HepG2 (cell line): ENCODE data around the gene ZNRD2. TPM values are rescaled to one million over a fixed set of nuclear protein-coding genes. Genes with fewer than 3 reads are reported as not detected.
A peak's percentile ranks its signal among the peaks of the same experiment; 100 is the strongest.

Experiments used
- ATAC-seq: fragments of 200-7000 bp; cut with Tn5 transposase; 3 replicates; pipeline ENCODE4 v1.9.1; 2020; ENCODE audit warnings: mild to moderate bottlenecking, moderate library complexity
- BruUV-seq: library from RNA; stranded (reverse); fragments of 400-500 nt; replicated peaks from 2 replicates; lab custom pipeline; 2021; lab: Mats Ljungman, UMichigan
- CTCF ChIA-PET: fragments of 300-600 bp; formaldehyde crosslinking; extraction: SDS; loops from one replicate; lab custom pipeline; 2021; ENCODE audit warnings: low total read pairs, inconsistent platforms, low intra/inter-chr PET ratio; lab: Yijun Ruan, JAX
- POLR2A ChIA-PET: fragments of 350-600 bp; sonication (Branson Sonifier 250); formaldehyde crosslinking; loops from one replicate; lab custom pipeline; 2020; ENCODE audit warnings: antibody characterized with exemption, inconsistent platforms; lab: Yijun Ruan, JAX
- DNase-seq: peaks from one replicate; pipeline ENCODE4 v3.0.0-alpha.2; 2015; ENCODE audit warnings: low spot score
- FAIRE-seq: peaks from 3 replicates; lab custom pipeline; 2011; peaks lifted over from hg19 to GRCh38; lab: Jason Lieb, UNC
- H2AFZ ChIP-seq: one replicate; pipeline ENCODE4 v1.6.1; 2011; ENCODE audit warnings: low read length, inconsistent platforms
- H3K27ac ChIP-seq: fragments of 300-600 bp; 3 replicates; pipeline ENCODE4 v1.8.0; 2011; ENCODE audit warnings: mixed run types, mild to moderate bottlenecking, mixed read lengths, low read length, inconsistent platforms; ENCODE audit not compliant: insufficient read depth; ENCODE audit errors: extremely low read length
- H3K27me3 ChIP-seq, 2 experiments: fragments of 200-600 bp in 1 of 2; 2 replicates in 1 of 2; 3 replicates in 1 of 2; pipeline versions ENCODE4 v1.6.0 to v1.8.0; 2011; ENCODE audit warnings: low read length in 2 of 2, mild to moderate bottlenecking in 2 of 2, moderate library complexity in 2 of 2, inconsistent platforms in 1 of 2; ENCODE audit not compliant: insufficient read depth in 2 of 2, control insufficient read depth in 1 of 2
- H3K36me3 ChIP-seq, 2 experiments: fragments of 200-600 bp in 1 of 2; replicated peaks in 1 of 2; 2 replicates in 1 of 2; 3 replicates in 1 of 2; pipeline versions ENCODE4 v1.5.1 to v1.8.0; 2011; ENCODE audit warnings: low read length in 2 of 2, inconsistent platforms in 1 of 2; ENCODE audit not compliant: insufficient read depth in 2 of 2, control insufficient read depth in 1 of 2
- H3K4me1 ChIP-seq: 2 replicates; pipeline ENCODE4 v1.5.1; 2012; ENCODE audit warnings: low read length, inconsistent platforms; ENCODE audit not compliant: insufficient read depth
- H3K4me2 ChIP-seq: 2 replicates; pipeline ENCODE4 v1.6.0; 2011; ENCODE audit warnings: low read depth, low read length, inconsistent platforms
- H3K4me3 ChIP-seq, 3 experiments: fragments of 200-600 bp in 1 of 3; sonication (generic), shearing (Covaris generic) in 1 of 3; replicated peaks in 1 of 3; 2 replicates each; pipeline ENCODE4 v1.5.1; 2011 to 2016; ENCODE audit warnings: low read length in 3 of 3, inconsistent platforms in 2 of 3, low read depth in 2 of 3, mild to moderate bottlenecking in 2 of 3, control low read depth in 1 of 3, mixed read lengths in 1 of 3; ENCODE audit not compliant: insufficient read depth in 1 of 3
- H3K79me2 ChIP-seq: one replicate; pipeline ENCODE4 v1.6.1; 2011; ENCODE audit warnings: low read length, inconsistent platforms; ENCODE audit not compliant: insufficient read depth
- H3K9ac ChIP-seq: 2 replicates; pipeline ENCODE4 v1.6.0; 2011; ENCODE audit warnings: mild to moderate bottlenecking, low read depth, low read length, inconsistent platforms; ENCODE audit not compliant: insufficient read depth
- H3K9me3 ChIP-seq: 2 replicates; pipeline ENCODE4 v1.5.1; 2012; ENCODE audit warnings: mild to moderate bottlenecking, low read length
- H4K20me1 ChIP-seq: 2 replicates; pipeline ENCODE4 v1.6.0; 2011; ENCODE audit warnings: inconsistent platforms, mild to moderate bottlenecking, low read length, moderate library complexity; ENCODE audit not compliant: insufficient read depth
- CREM ChIP-seq, 2 experiments: sonication (generic) in 1 of 2; formaldehyde crosslinking in 1 of 2; IDR thresholded peaks; 2 replicates each; pipeline versions ENCODE4 v1.4.0 to v1.6.1; 2016 to 2020; ENCODE audit warnings: antibody characterized with exemption in 1 of 2, mild to moderate bottlenecking in 1 of 2, missing genetic modification reagents in 1 of 2
- HDAC1 ChIP-seq: sonication (generic); formaldehyde crosslinking; IDR thresholded peaks from 2 replicates; pipeline ENCODE4 v1.5.1; 2020; ENCODE audit warnings: mild to moderate bottlenecking, missing genetic modification reagents
- HMGXB4 ChIP-seq, 2 experiments: sonication (generic) in 1 of 2; formaldehyde crosslinking in 1 of 2; IDR thresholded peaks; 2 replicates each; pipeline versions ENCODE4 v1.4.0 to v1.6.1; 2018 to 2020; ENCODE audit warnings: missing genetic modification reagents in 2 of 2, borderline replicate concordance in 1 of 2, low read depth in 1 of 2, mild to moderate bottlenecking in 1 of 2, missing biosample characterization in 1 of 2
- MED13 ChIP-seq: sonication (generic); formaldehyde crosslinking; IDR thresholded peaks from 2 replicates; pipeline ENCODE4 v1.5.0; 2020; ENCODE audit warnings: missing genetic modification reagents
- MXD3 ChIP-seq: IDR thresholded peaks from 2 replicates; pipeline ENCODE4 v1.6.1; 2016; ENCODE audit warnings: mild to moderate bottlenecking, missing biosample characterization, missing genetic modification reagents
- NFKBIZ ChIP-seq: IDR thresholded peaks from 2 replicates; pipeline ENCODE4 v1.6.1; 2018; ENCODE audit warnings: missing genetic modification reagents, missing compliant biosample characterization
- NFRKB ChIP-seq: fragments of 450-650 bp; IDR thresholded peaks from 2 replicates; pipeline ENCODE4 v1.6.1; 2017
- PHF21A ChIP-seq: sonication (generic); formaldehyde crosslinking; IDR thresholded peaks from 2 replicates; pipeline ENCODE4 v1.5.0; 2020; ENCODE audit warnings: mild to moderate bottlenecking, missing genetic modification reagents
- PITX1 ChIP-seq: sonication (generic); formaldehyde crosslinking; IDR thresholded peaks from 2 replicates; pipeline ENCODE4 v1.5.1; 2020; ENCODE audit warnings: mild to moderate bottlenecking, missing genetic modification reagents
- PPARG ChIP-seq: conservative IDR thresholded peaks from 2 replicates; pipeline ENCODE4 v1.6.1; 2016; ENCODE audit warnings: missing biosample characterization, missing genetic modification reagents
- ZIK1 ChIP-seq: sonication (generic); formaldehyde crosslinking; IDR thresholded peaks from 2 replicates; pipeline ENCODE4 v1.5.0; 2020; ENCODE audit warnings: mild to moderate bottlenecking, low read depth, missing genetic modification reagents, borderline replicate concordance
- ZNF232 ChIP-seq: sonication (generic); formaldehyde crosslinking; IDR thresholded peaks from 2 replicates; pipeline ENCODE4 v1.4.0; 2020; ENCODE audit warnings: missing genetic modification reagents, borderline replicate concordance
- ZNF530 ChIP-seq: sonication (generic); formaldehyde crosslinking; IDR thresholded peaks from 2 replicates; pipeline ENCODE4 v1.5.0; 2020; ENCODE audit warnings: low read depth, mild to moderate bottlenecking, missing genetic modification reagents
- ZNF772 ChIP-seq: sonication (generic); formaldehyde crosslinking; IDR thresholded peaks from 2 replicates; pipeline ENCODE4 v1.5.0; 2020; ENCODE audit warnings: mild to moderate bottlenecking, missing genetic modification reagents
- ZNF777 ChIP-seq: sonication (generic); formaldehyde crosslinking; IDR thresholded peaks from 2 replicates; pipeline ENCODE4 v1.4.0; 2020; ENCODE audit warnings: missing genetic modification reagents
- ZNF800 ChIP-seq: sonication (generic); formaldehyde crosslinking; IDR thresholded peaks from 2 replicates; pipeline ENCODE4 v1.4.0; 2020; ENCODE audit warnings: missing genetic modification reagents
- WGBS: methylation state at CpG from one replicate; pipeline ENCODE4 v1.1.6; 2017; ENCODE audit warnings: low lambda C conversion rate; 5-methylcytosine and 5-hydroxymethylcytosine counted together
- in situ Hi-C: cut with HindIII; loops from 2 replicates; pipeline ENCODE4 v1.10.0; 2017; ENCODE audit warnings: low pct_unique_long_range_greater_than_20kb; ENCODE audit not compliant: extremely low pct_ligation_motif_present
- intact Hi-C: fragments of 100-400 bp; cut with micrococcal nuclease; formaldehyde crosslinking; loops from one replicate; pipeline ENCODE4 v1.10.0; 2022; ENCODE audit not compliant: unreplicated experiment
- polyA plus RNA-seq, 8 experiments: library from polyadenylated mRNA; depleted of rRNA in 3 of 8; stranded (reverse) in 7 of 8; unstranded in 1 of 8; fragments of >200 nt; fragmentation: Illumina TruSeq in 4 of 8; extraction: Trizol in 4 of 8; gene quantifications; 2 replicates each; pipeline versions ENCODE4 v1.2.1 to v1.2.3, GENCODE V29; 2011 to 2016; ENCODE audit warnings: low read depth in 4 of 8, missing spikeins in 1 of 8, mixed read lengths in 1 of 8; ENCODE audit not compliant: insufficient read depth in 1 of 8
- total RNA-seq, 5 experiments: library from RNA; depleted of rRNA; stranded (reverse); fragments of >200 nt; fragmentation: Illumina TruSeq; extraction: Trizol; gene quantifications; 2 replicates each; pipeline ENCODE4 v1.2.3, GENCODE V29; 2016; ENCODE audit warnings: low read depth in 1 of 5

The ZNRD2 gene
- total and polyA plus RNA-seq, 2 of the 13 experiments (the other 11 are each of a cell fraction or from before 2014, with no cell fraction given): 29.2 to 34.0 TPM

- TF ChIP-seq ZNF530 (no peak), ZIK1 (CRISPR knock-in tag) (0 out of 2 replicates have a peak, but pooled peaks have one; percentile 10)
Measured at GRCh38 chr11:65556470-65557279, 13.6 kb upstream of the ZNRD2 start (continued).

- BruUV-seq: no TSS peak
- 2% methylated on average over 11 of the region's 47 CpGs for WGBS
- TF ChIP-seq ZNF777 (CRISPR knock-in tag) (no peak), PITX1 (CRISPR knock-in tag) (peak; percentile 26; the same call in 1 of the 2 replicates), CREM (IDR thresholded peaks at IDR 0.05) (peak; percentile 42; the same call in 1 of the 2 replicates), CREM (CRISPR knock-in tag; IDR thresholded peaks at IDR 0.05) (no peak), PHF21A (CRISPR knock-in tag) (peak; percentile 60), ZNF772 (CRISPR knock-in tag) (0 out of 2 replicates have a peak, but pooled peaks have one; percentile 33), NFKBIZ (CRISPR knock-in tag) (no peak), PPARG (CRISPR knock-in tag) (no peak), MXD3 (CRISPR knock-in tag) (peak; percentile 49; the same call in 1 of the 2 replicates), HMGXB4 (CRISPR knock-in tag; IDR thresholded peaks at IDR 0.05; ENCODE audit: borderline replicate concordance in 1 of 2, low read depth in 1 of 2) (peak in 1 of 2 experiments; percentile 51; a peak in 2 of 4 replicates), ZNF232 (CRISPR knock-in tag) (no peak; the same call in 1 of the 2 replicates), NFRKB (no peak), HDAC1 (CRISPR knock-in tag) (peak; percentile 56), ZNF800 (CRISPR knock-in tag) (no peak), MED13 (CRISPR knock-in tag) (0 out of 2 replicates have a peak, but pooled peaks have one; percentile 12)
Measured at GRCh38 chr11:65557280-65558001, 12.8 kb upstream of the ZNRD2 start.

More at GRCh38 chr11:65557280-65558001, 12.8 kb upstream of the ZNRD2 start:
- FAIRE-seq: peak; percentile 80
- ChIA-PET CTCF (no interaction called here), POLR2A (interaction anchor here (0.6 to 1.3 kb wide), 9 partner anchors 13 to 138 kb away, joined by 3 to 14 read pairs (median 6); partner anchors contain the start of genes PCNX3, SCYL1 and ZNRD2)
- DNase-seq: peak; percentile 63
- Histone ChIP-seq H3K4me1 (peaks cover 70% of the 10 kb centered on the region), H3K4me2 (peak overlapping the region; percentile 94), H3K9me3 (no peaks in the 10 kb centered on the region), H2AFZ (no peak overlapping the region), H3K27ac (peak overlapping the region; percentile 94), H3K79me2 (peaks cover 8% of the 10 kb centered on the region), H3K9ac (peak overlapping the region; percentile 89), H3K36me3 (no peaks in the 10 kb centered on the region; a peak in 1 of 5 replicates), H3K4me3 (peak overlapping the region; percentile 74 to 89 (median 87)), H3K27me3 (no peaks in the 10 kb centered on the region), H4K20me1 (peaks cover 3% of the 10 kb centered on the region; the same call in 1 of the 2 replicates)
- ATAC-seq: peak; percentile 37
- in situ Hi-C loops: loop anchor here (10.0 kb wide), 1 partner anchor 297 kb away; the partner anchor contains the start of gene CFL1
- intact Hi-C loops: no loop called here
